H9 (cell line): ENCODE data around the gene LASP1NB.

ENCODE experiments used
- DNase-seq: peaks from one replicate; pipeline ENCODE4 v3.0.0-alpha.2; 2017
- H2AFZ ChIP-seq: one replicate; pipeline ENCODE4 v1.6.1; 2013; ENCODE audit warnings: mild to moderate bottlenecking, low read length, control low read depth, moderate library complexity
- H2AK5ac ChIP-seq: 2 replicates; pipeline ENCODE4 v1.6.1; 2013; ENCODE audit warnings: low read length, control low read depth, mixed read lengths; ENCODE audit not compliant: insufficient read length
- H2BK120ac ChIP-seq: one replicate; pipeline ENCODE4 v1.6.1; 2013; ENCODE audit warnings: low read depth, mild to moderate bottlenecking, low read length, control low read depth, inconsistent platforms; ENCODE audit not compliant: poor library complexity, severe bottlenecking
- H2BK12ac ChIP-seq: 2 replicates; pipeline ENCODE4 v1.6.1; 2013; ENCODE audit warnings: low read length, control low read depth, mixed read lengths, low read depth; ENCODE audit not compliant: insufficient read length
- H2BK15ac ChIP-seq: 2 replicates; pipeline ENCODE4 v1.6.1; 2013; ENCODE audit warnings: low read depth, low read length, control low read depth
- H2BK20ac ChIP-seq: one replicate; pipeline ENCODE4 v1.6.1; 2013; ENCODE audit warnings: low read depth, mild to moderate bottlenecking, low read length, control low read depth, inconsistent platforms; ENCODE audit not compliant: poor library complexity, severe bottlenecking
- H2BK5ac ChIP-seq: 2 replicates; pipeline ENCODE4 v1.6.1; 2013; ENCODE audit warnings: low read length, control low read depth, mixed read lengths; ENCODE audit not compliant: insufficient read length
- H3K14ac ChIP-seq: 2 replicates; pipeline ENCODE4 v1.6.1; 2013; ENCODE audit warnings: low read length, control low read depth; ENCODE audit not compliant: insufficient read depth
- H3K18ac ChIP-seq: 2 replicates; pipeline ENCODE4 v1.6.1; 2013; ENCODE audit warnings: low read depth, mild to moderate bottlenecking, mixed read lengths, low read length, control low read depth; ENCODE audit not compliant: insufficient read length
- H3K23ac ChIP-seq: 2 replicates; pipeline ENCODE4 v1.6.1; 2013; ENCODE audit warnings: low read length, control low read depth, mixed read lengths, low read depth; ENCODE audit not compliant: insufficient read length
- H3K23me2 ChIP-seq: 2 replicates; pipeline ENCODE4 v1.6.1; 2013; ENCODE audit warnings: low read depth, mild to moderate bottlenecking, mixed read lengths, low read length, control low read depth; ENCODE audit not compliant: insufficient read length, poor library complexity, severe bottlenecking
- H3K27ac ChIP-seq: 2 replicates; pipeline ENCODE4 v1.5.1; 2013; ENCODE audit warnings: low read length, control low read depth, mixed read lengths, low read depth; ENCODE audit not compliant: insufficient read length
- H3K27me3 ChIP-seq: 2 replicates; pipeline ENCODE4 v1.6.1; 2013; ENCODE audit warnings: low read length, control low read depth, inconsistent platforms; ENCODE audit not compliant: insufficient read depth
- H3K4ac ChIP-seq: 2 replicates; pipeline ENCODE4 v1.6.1; 2013; ENCODE audit warnings: low read depth, mild to moderate bottlenecking, control low read depth, inconsistent platforms, low read length, moderate library complexity
- H3K4me1 ChIP-seq: 2 replicates; pipeline ENCODE4 v1.6.1; 2013; ENCODE audit warnings: low read length, control low read depth, inconsistent platforms; ENCODE audit not compliant: insufficient read depth
- H3K4me2 ChIP-seq: 2 replicates; pipeline ENCODE4 v1.6.1; 2013; ENCODE audit warnings: low read length, control low read depth, mixed read lengths; ENCODE audit not compliant: insufficient read length, insufficient read depth
- H3K56ac ChIP-seq: 2 replicates; pipeline ENCODE4 v1.6.1; 2013; ENCODE audit warnings: low read depth, mild to moderate bottlenecking, mixed read lengths, low read length, control low read depth; ENCODE audit not compliant: insufficient read length
- H3K79me1 ChIP-seq: 2 replicates; pipeline ENCODE4 v1.6.1; 2013; ENCODE audit warnings: low read depth, mild to moderate bottlenecking, moderate library complexity, low read length, control low read depth, inconsistent platforms; ENCODE audit not compliant: insufficient read depth, poor library complexity, severe bottlenecking
- H3K79me2 ChIP-seq: 2 replicates; pipeline ENCODE4 v1.6.1; 2013; ENCODE audit warnings: low read length, control low read depth, inconsistent platforms; ENCODE audit not compliant: insufficient read depth
- H3K9ac ChIP-seq: 2 replicates; pipeline ENCODE4 v1.6.1; 2013; ENCODE audit warnings: low read length, control low read depth, mixed read lengths; ENCODE audit not compliant: insufficient read length; ENCODE audit errors: extremely low read depth
- H3K9me3 ChIP-seq: one replicate; pipeline ENCODE4 v1.6.1; 2013; ENCODE audit warnings: low read depth, low read length, inconsistent platforms; ENCODE audit not compliant: control insufficient read depth
- H3T11ph ChIP-seq: one replicate; pipeline ENCODE4 v1.6.1; 2013; ENCODE audit warnings: mild to moderate bottlenecking, low read length, control low read depth, inconsistent platforms
- H4K20me1 ChIP-seq: one replicate; pipeline ENCODE4 v1.6.1; 2013; ENCODE audit not compliant: control insufficient read depth, insufficient read length, insufficient read depth
- H4K5ac ChIP-seq: 2 replicates; pipeline ENCODE4 v1.6.1; 2013; ENCODE audit warnings: low read depth, mild to moderate bottlenecking, mixed read lengths, low read length, control low read depth; ENCODE audit not compliant: insufficient read length
- H4K8ac ChIP-seq: replicated peaks from 2 replicates; pipeline ENCODE4 v1.6.1; 2013; ENCODE audit warnings: low read length, control low read depth, mixed read lengths, low read depth; ENCODE audit not compliant: insufficient read length
- H4K91ac ChIP-seq: 2 replicates; pipeline ENCODE4 v1.6.1; 2013; ENCODE audit warnings: low read depth, mild to moderate bottlenecking, moderate library complexity, mixed read lengths, low read length, control low read depth; ENCODE audit not compliant: insufficient read length
- H3K27ac Mint-ChIP-seq, 3 experiments: 2 replicates in 2 of 3; 3 replicates in 1 of 3; pipeline ENCODE4 v1.8.0; 2020 to 2021; ENCODE audit warnings: mixed read lengths in 3 of 3, mild to moderate bottlenecking in 1 of 3, moderate library complexity in 1 of 3
- H3K27me3 Mint-ChIP-seq: 2 replicates; pipeline ENCODE4 v1.8.0; 2021; ENCODE audit warnings: low read depth, mild to moderate bottlenecking, moderate library complexity, mixed read lengths
- H3K36me3 Mint-ChIP-seq, 3 experiments: 2 replicates in 2 of 3; 3 replicates in 1 of 3; pipeline ENCODE4 v1.8.0; 2020 to 2021; ENCODE audit warnings: low read depth in 3 of 3, mixed read lengths in 3 of 3; ENCODE audit not compliant: insufficient read depth in 1 of 3
- H3K4me1 Mint-ChIP-seq, 2 experiments: 2 replicates each; pipeline ENCODE4 v1.8.0; 2020; ENCODE audit warnings: mixed read lengths in 2 of 2
- H3K4me3 Mint-ChIP-seq, 2 experiments: 2 replicates in 1 of 2; 3 replicates in 1 of 2; pipeline ENCODE4 v1.8.0; 2020 to 2021; ENCODE audit warnings: mild to moderate bottlenecking in 2 of 2, mixed read lengths in 2 of 2, moderate library complexity in 1 of 2
- H3K9me3 Mint-ChIP-seq, 2 experiments: 2 replicates in 1 of 2; 3 replicates in 1 of 2; pipeline ENCODE4 v1.8.0; 2020; ENCODE audit warnings: mild to moderate bottlenecking in 2 of 2, mixed read lengths in 2 of 2, moderate library complexity in 1 of 2
- WGBS: extraction: QIAGEN DNeasy Blood & Tissue Kit; methylation state at CpG from one replicate; pipeline ENCODE4 v1.1.7; 2013; ENCODE audit warnings: missing lambda C conversion rate, low lambda C conversion rate, mixed read lengths; ENCODE audit not compliant: insufficient read length; ENCODE audit errors: extremely low coverage; 5-methylcytosine and 5-hydroxymethylcytosine counted together
- TF ChIP-seq, protein P1 (sequence below): fragments of 200-600 bp; sonication (generic); conservative IDR thresholded peaks from 3 replicates; pipeline ENCODE4 v1.8.0; 2021; ENCODE audit warnings: antibody characterized with exemption, mild to moderate bottlenecking

LASP1NB gene

DNA sequence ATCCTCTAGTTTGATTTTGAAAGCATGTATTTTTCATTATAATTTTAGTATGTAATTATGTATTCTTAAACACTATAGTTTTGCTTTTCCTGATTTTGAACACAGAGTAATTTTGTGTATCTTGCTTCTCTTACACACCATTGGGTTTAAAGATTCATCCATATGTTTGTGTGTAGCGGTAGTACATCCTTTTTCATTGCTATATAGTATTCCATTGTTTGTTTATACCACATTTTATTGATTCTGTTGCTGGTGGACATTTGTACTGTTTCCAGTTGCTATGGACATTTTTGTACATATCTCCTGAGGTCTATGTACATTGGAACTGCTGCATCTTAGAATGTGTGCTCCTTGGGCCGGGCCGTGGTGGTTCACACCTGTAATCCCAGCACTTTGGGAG is 20.5 kb upstream of the LASP1NB start:
- DNase-seq: no peak
- Mint-ChIP-seq H3K4me3 (no peak overlapping the region), H3K27ac (no peak overlapping the region), H3K9me3 (no peaks in the 10 kb centered on the region), H3K36me3 (peaks cover 5 to 35% (median 28%) of the 10 kb centered on the region in 3 experiments; a peak in 6 of 7 replicates), H3K27me3 (no peaks in the 10 kb centered on the region), H3K4me1 (peaks cover 12 to 25% of the 10 kb centered on the region in 2 experiments)
- TF ChIP-seq, protein P1, sequence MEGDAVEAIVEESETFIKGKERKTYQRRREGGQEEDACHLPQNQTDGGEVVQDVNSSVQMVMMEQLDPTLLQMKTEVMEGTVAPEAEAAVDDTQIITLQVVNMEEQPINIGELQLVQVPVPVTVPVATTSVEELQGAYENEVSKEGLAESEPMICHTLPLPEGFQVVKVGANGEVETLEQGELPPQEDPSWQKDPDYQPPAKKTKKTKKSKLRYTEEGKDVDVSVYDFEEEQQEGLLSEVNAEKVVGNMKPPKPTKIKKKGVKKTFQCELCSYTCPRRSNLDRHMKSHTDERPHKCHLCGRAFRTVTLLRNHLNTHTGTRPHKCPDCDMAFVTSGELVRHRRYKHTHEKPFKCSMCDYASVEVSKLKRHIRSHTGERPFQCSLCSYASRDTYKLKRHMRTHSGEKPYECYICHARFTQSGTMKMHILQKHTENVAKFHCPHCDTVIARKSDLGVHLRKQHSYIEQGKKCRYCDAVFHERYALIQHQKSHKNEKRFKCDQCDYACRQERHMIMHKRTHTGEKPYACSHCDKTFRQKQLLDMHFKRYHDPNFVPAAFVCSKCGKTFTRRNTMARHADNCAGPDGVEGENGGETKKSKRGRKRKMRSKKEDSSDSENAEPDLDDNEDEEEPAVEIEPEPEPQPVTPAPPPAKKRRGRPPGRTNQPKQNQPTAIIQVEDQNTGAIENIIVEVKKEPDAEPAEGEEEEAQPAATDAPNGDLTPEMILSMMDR: no peak
- Histone ChIP-seq H4K20me1 (no peaks in the 10 kb centered on the region), H3K79me1 (no peaks in the 10 kb centered on the region), H2BK120ac (no peak overlapping the region), H2AFZ (no peak overlapping the region), H4K8ac (no peak overlapping the region), H3K79me2 (no peaks in the 10 kb centered on the region), H3K9me3 (no peaks in the 10 kb centered on the region), H3K56ac (no peak overlapping the region), H3K4me2 (no peak overlapping the region), H2BK20ac (no peak overlapping the region), H2BK5ac (no peak overlapping the region), H3K4ac (no peak overlapping the region), H2AK5ac (no peak overlapping the region), H2BK12ac (no peak overlapping the region), H3K14ac (no peak overlapping the region), H2BK15ac (no peak overlapping the region), H4K5ac (no peak overlapping the region), H3K9ac (no peak overlapping the region), H3K4me1 (no peaks in the 10 kb centered on the region), H3K23ac (no peak overlapping the region), H3T11ph (no peak overlapping the region), H3K27ac (no peak overlapping the region), H4K91ac (no peak overlapping the region), H3K27me3 (no peaks in the 10 kb centered on the region), H3K23me2 (no peaks in the 10 kb centered on the region), H3K18ac (no peak overlapping the region)
- no CpG with 5 or more reads among the region's 3 CpGs for WGBS
